ENCODE results near the gene IFT81. TPM values are rescaled to one million over a fixed set of nuclear protein-coding genes. Genes with fewer than 3 reads are reported as not detected.

IFT81 gene
- total RNA-seq, 6 donors from 2014 or later, result 7.7 to 39.1 (median 10.8) TPM

DNA sequence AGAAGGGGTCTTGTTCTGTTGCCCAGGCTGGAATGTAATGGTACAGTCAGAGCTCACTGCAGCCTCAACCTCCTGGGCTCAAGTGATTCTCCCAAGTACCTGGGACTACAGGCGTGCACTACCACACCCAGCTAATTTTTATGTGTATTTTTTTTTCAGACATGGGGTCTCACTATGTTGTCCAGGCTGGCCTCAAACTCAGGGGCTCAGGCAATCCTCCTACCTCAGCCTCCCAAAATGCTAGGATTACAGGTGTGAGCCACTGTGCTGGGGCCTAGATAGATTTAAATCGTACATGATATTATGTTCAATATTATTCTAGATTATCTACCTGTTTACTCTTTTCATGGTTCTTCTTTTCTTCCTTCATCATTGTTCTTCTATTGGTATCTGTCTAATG, 61.5 kb downstream of the IFT81 start:
- no peak for ATAC-seq (ENCODE audit: low FRiP score in 2 of 2)
- Histone ChIP-seq H3K36me3 (peaks cover 0 to 6% (median 2%) of the 10 kb centered on the region in 4 donors), H3K4me1 (no peaks in the 10 kb centered on the region), H3K27ac (no peak overlapping the region), H3K4me3 (no peak overlapping the region), H3K9me3 (peaks cover 0 to 8% (median 5%) of the 10 kb centered on the region in 4 donors), H3K27me3 (no peaks in the 10 kb centered on the region)
- TF ChIP-seq POLR2AphosphoS5 (IDR thresholded peaks at IDR 0.05) (no peak), EP300 (IDR thresholded peaks at IDR 0.05) (no peak), POLR2A (IDR thresholded peaks at IDR 0.05) (no peak)
- TF ChIP-seq, protein P1, sequence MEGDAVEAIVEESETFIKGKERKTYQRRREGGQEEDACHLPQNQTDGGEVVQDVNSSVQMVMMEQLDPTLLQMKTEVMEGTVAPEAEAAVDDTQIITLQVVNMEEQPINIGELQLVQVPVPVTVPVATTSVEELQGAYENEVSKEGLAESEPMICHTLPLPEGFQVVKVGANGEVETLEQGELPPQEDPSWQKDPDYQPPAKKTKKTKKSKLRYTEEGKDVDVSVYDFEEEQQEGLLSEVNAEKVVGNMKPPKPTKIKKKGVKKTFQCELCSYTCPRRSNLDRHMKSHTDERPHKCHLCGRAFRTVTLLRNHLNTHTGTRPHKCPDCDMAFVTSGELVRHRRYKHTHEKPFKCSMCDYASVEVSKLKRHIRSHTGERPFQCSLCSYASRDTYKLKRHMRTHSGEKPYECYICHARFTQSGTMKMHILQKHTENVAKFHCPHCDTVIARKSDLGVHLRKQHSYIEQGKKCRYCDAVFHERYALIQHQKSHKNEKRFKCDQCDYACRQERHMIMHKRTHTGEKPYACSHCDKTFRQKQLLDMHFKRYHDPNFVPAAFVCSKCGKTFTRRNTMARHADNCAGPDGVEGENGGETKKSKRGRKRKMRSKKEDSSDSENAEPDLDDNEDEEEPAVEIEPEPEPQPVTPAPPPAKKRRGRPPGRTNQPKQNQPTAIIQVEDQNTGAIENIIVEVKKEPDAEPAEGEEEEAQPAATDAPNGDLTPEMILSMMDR (IDR thresholded peaks at IDR 0.05), result no peak
- DNase-seq, result no peak
- 98 to 100% methylated on average over 2 of the region's 2 CpGs for WGBS, 2 donors

DNA sequence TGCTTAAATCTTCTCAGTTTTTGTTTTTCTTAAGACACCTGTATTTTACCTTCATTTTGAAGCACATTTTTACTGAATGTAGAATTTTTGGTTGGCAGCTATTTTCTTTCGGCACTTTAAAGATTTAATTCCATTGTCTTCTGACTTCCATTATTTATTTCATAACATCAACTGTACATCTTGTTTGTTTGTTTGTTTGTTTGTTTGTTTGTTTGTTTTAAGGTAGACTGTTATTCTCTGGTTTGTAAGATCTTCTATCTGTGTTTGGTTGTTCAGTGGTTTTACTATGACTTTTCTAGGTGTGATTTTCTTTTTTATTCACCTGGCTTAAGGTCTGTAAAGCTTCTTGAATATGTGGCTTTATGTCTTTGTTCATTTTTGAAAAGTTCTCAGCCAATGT, 61.9 kb downstream of the IFT81 start:
- ATAC-seq (ENCODE audit: low FRiP score in 2 of 2) (no peak), DNase-seq (no peak)
- H3K4me3 ChIP-seq, result no peak overlapping the region
- peaks cover 0 to 8% (median 5%) of the 10 kb centered on the region in 4 donors for H3K9me3 ChIP-seq
- 95 to 100% methylated on average over 1 of the region's 1 CpG for WGBS, 2 donors
- no peak overlapping the region for H3K27ac ChIP-seq
- H3K36me3 ChIP-seq, result peaks cover 0 to 6% (median 2%) of the 10 kb centered on the region in 4 donors
- TF ChIP-seq POLR2AphosphoS5 (IDR thresholded peaks at IDR 0.05) (no peak), POLR2A (IDR thresholded peaks at IDR 0.05) (no peak), EP300 (IDR thresholded peaks at IDR 0.05) (no peak)
- TF ChIP-seq, protein P1 (IDR thresholded peaks at IDR 0.05), result no peak
- no peaks in the 10 kb centered on the region for H3K27me3 ChIP-seq
- H3K4me1 ChIP-seq, result no peaks in the 10 kb centered on the region

DNA sequence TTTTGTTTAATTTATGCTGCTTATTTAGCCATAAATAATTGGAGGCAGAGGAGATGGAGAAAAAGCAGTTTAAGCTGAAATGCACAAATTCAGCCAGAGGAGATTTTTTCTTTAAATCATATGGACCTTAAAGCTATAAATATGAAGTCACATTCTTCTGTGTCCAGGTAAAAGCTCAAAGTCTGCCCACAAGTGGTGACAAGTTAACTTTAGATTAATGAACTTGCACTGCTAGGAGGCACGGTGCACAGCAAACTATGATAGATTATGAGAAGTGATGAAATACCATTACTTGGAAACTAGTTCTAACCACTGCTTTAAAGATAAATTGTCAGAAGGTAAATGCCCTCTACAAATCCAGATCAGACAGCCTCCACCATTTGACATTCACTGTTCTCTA, 69.0 kb downstream of the IFT81 start:
- Histone ChIP-seq H3K27me3 (no peaks in the 10 kb centered on the region), H3K4me1 (no peaks in the 10 kb centered on the region), H3K9me3 (no peaks in the 10 kb centered on the region), H3K27ac (no peak overlapping the region), H3K4me3 (no peak overlapping the region), H3K36me3 (peaks cover 0 to 35% (median 2%) of the 10 kb centered on the region in 4 donors)
- DNase-seq (no peak), ATAC-seq (ENCODE audit: low FRiP score in 2 of 2) (no peak)
- WGBS, 2 donors, result 78 to 89% methylated on average over 1 of the region's 1 CpG
- TF ChIP-seq, protein P1 (IDR thresholded peaks at IDR 0.05), result no peak
- TF ChIP-seq EP300 (IDR thresholded peaks at IDR 0.05), result no peak
- TF ChIP-seq POLR2AphosphoS5 (IDR thresholded peaks at IDR 0.05), result no peak

DNA sequence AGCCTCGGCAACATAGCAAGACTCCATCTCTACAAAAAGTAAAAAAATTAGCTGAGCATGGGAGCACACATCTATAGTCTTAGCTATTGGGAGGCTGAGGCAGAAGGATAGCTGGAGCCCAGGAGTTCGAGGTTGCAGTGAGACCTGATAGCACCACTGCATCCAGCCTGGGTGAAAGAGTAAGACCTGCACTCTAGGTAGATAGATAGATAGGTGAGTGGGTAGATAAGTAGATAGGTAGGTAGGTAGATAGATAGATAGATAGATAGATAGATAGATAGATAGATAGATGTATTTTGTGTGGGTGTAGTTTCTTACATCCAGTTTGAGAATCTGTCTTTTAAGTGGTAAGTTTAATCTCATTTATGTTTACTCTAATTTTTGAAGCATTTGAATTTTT, 72.8 kb downstream of the IFT81 start:
- H3K27me3 ChIP-seq, result no peaks in the 10 kb centered on the region
- no peak for DNase-seq
- H3K4me3 ChIP-seq, result no peak overlapping the region
- no peak overlapping the region for H3K27ac ChIP-seq
- TF ChIP-seq, protein P1 (IDR thresholded peaks at IDR 0.05), result no peak
- no peak for TF ChIP-seq EP300 (IDR thresholded peaks at IDR 0.05)
- TF ChIP-seq POLR2A (IDR thresholded peaks at IDR 0.05), result no peak
- no peak for TF ChIP-seq POLR2AphosphoS5 (IDR thresholded peaks at IDR 0.05)
- H3K9me3 ChIP-seq, result no peaks in the 10 kb centered on the region
- ATAC-seq (ENCODE audit: low FRiP score in 2 of 2), result no peak
- 88 to 94% methylated on average over 2 of the region's 2 CpGs for WGBS, 2 donors
- H3K4me1 ChIP-seq, result no peaks in the 10 kb centered on the region
- H3K36me3 ChIP-seq, result peaks cover 0 to 31% (median 3%) of the 10 kb centered on the region in 4 donors

DNA sequence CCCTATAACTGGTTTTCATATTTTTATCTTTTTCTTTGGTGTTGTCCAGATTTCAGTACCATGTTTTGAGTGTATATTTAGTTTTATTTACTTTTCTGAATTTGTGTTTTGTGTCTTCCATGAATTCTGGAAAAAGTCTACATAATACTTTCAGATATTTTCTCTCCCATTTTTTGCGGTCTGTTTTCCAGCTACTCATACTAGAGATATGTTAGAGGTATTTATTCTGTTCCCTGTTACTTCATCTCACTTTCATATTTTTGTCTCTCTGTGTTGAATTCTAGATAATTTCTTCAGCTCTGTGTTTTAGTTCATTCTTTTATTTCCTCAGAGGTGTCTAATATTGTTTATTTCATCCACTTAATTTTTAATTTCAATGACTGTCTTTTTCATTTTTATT, 74.2 kb downstream of the IFT81 start:
- Histone ChIP-seq H3K36me3 (peaks cover 0 to 19% (median 3%) of the 10 kb centered on the region in 4 donors), H3K4me1 (no peaks in the 10 kb centered on the region), H3K4me3 (no peak overlapping the region), H3K9me3 (no peaks in the 10 kb centered on the region), H3K27ac (no peak overlapping the region), H3K27me3 (no peaks in the 10 kb centered on the region)
- WGBS, 2 donors, result 86 to 100% methylated on average over 1 of the region's 1 CpG
- no peak for ATAC-seq (ENCODE audit: low FRiP score in 2 of 2)
- TF ChIP-seq, protein P1 (IDR thresholded peaks at IDR 0.05), result no peak
- TF ChIP-seq EP300 (IDR thresholded peaks at IDR 0.05) (no peak), POLR2AphosphoS5 (IDR thresholded peaks at IDR 0.05) (no peak), POLR2A (IDR thresholded peaks at IDR 0.05) (no peak)
- no peak for DNase-seq
